T-cell (primary cell): ENCODE results near the gene FUZ. TPM values are rescaled to one million over a fixed set of nuclear protein-coding genes. Genes with fewer than 3 reads are reported as not detected.
"Not testable (repeated sequence)": the region's sequence is repeated elsewhere in the genome, so short reads cannot be mapped to it uniquely, and the experiment has no call there.

Experiments
- ATAC-seq, 4 experiments: fragments of 200-7000 bp in 3 of 4; fragments of 150-1000 bp in 1 of 4; cut with Tn5 transposase; replicated peaks in 1 of 4; 1 replicate in 3 of 4; 2 replicates in 1 of 4; pipeline ENCODE4 v1.10.0; 2021; ENCODE audit warnings: moderate library complexity in 3 of 4, mild to moderate bottlenecking in 2 of 4, moderate number of reproducible peaks in 1 of 4
- CTCF ChIA-PET, 2 donors: fragments of 300-600 bp; sonication (Branson Sonifier 250); formaldehyde crosslinking; loops; one replicate each; lab custom pipeline; 2022; ENCODE audit warnings: antibody characterized with exemption in 2 of 2; lab: Charles Lee
- POLR2A ChIA-PET, 2 donors: fragments of 300-600 bp; sonication (Branson Sonifier 250); formaldehyde crosslinking; loops; one replicate each; lab custom pipeline; 2022; ENCODE audit warnings: antibody characterized with exemption in 2 of 2; lab: Charles Lee
- DNase-seq, 35 experiments: peaks; one replicate each; pipeline versions ENCODE4 v3.0.0 to v3.0.0-alpha.2; 2013 to 2023
- H3K27ac ChIP-seq: one replicate; pipeline ENCODE4 v1.5.1; 2013; ENCODE audit warnings: low read length
- H3K27me3 ChIP-seq, 2 experiments: replicated peaks in 1 of 2; 1 replicate in 1 of 2; 2 replicates in 1 of 2; pipeline versions ENCODE4 v1.6.1 to v1.7.0; 2013; ENCODE audit warnings: low read length in 1 of 2, mixed read lengths in 1 of 2; ENCODE audit not compliant: control insufficient read depth in 2 of 2, insufficient read depth in 2 of 2; ENCODE audit errors: extremely low read depth in 1 of 2
- H3K36me3 ChIP-seq, 2 donors: 1 replicate in 1 of 2; 2 replicates in 1 of 2; pipeline versions ENCODE4 v1.6.1 to v1.7.0; 2013; ENCODE audit warnings: low read length in 1 of 2; ENCODE audit not compliant: control insufficient read depth in 2 of 2, insufficient read depth in 1 of 2; ENCODE audit errors: extremely low read depth in 1 of 2
- H3K4me1 ChIP-seq, 2 experiments: 1 replicate in 1 of 2; 2 replicates in 1 of 2; pipeline versions ENCODE4 v1.6.1 to v1.7.0; 2013; ENCODE audit warnings: low read length in 2 of 2, mixed read lengths in 1 of 2; ENCODE audit not compliant: insufficient read depth in 2 of 2, control insufficient read depth in 1 of 2; ENCODE audit errors: extremely low read depth in 1 of 2
- H3K4me3 ChIP-seq, 2 donors: 1 replicate in 1 of 2; 2 replicates in 1 of 2; pipeline versions ENCODE4 v1.5.1 to v1.7.0; 2013; ENCODE audit warnings: mild to moderate bottlenecking in 2 of 2, low read length in 1 of 2, moderate library complexity in 1 of 2; ENCODE audit not compliant: control insufficient read depth in 1 of 2; ENCODE audit errors: extremely low read depth in 1 of 2
- H3K9me3 ChIP-seq: 2 replicates; pipeline ENCODE4 v1.7.0; 2013
- H3K27ac Mint-ChIP-seq, 2 donors: one replicate each; pipeline ENCODE4 v1.8.0; 2020 to 2021; ENCODE audit warnings: mild to moderate bottlenecking in 2 of 2, mixed read lengths in 2 of 2
- H3K27me3 Mint-ChIP-seq, 2 donors: one replicate each; pipeline ENCODE4 v1.8.0; 2021 to 2022; ENCODE audit warnings: mixed read lengths in 2 of 2
- H3K36me3 Mint-ChIP-seq: one replicate; pipeline ENCODE4 v1.8.0; 2021; ENCODE audit warnings: mixed read lengths
- H3K4me1 Mint-ChIP-seq, 3 donors: one replicate each; pipeline ENCODE4 v1.8.0; 2020 to 2022; ENCODE audit warnings: mixed read lengths in 3 of 3, mild to moderate bottlenecking in 1 of 3
- H3K4me3 Mint-ChIP-seq, 3 donors: one replicate each; pipeline ENCODE4 v1.8.0; 2020 to 2022; ENCODE audit warnings: mild to moderate bottlenecking in 3 of 3, mixed read lengths in 3 of 3, moderate library complexity in 3 of 3
- H3K9me3 Mint-ChIP-seq, 3 donors: one replicate each; pipeline ENCODE4 v1.8.0; 2020 to 2022; ENCODE audit warnings: mixed read lengths in 3 of 3
- WGBS: methylation state at CpG from one replicate; pipeline ENCODE4 v1.1.5; 2013; ENCODE audit warnings: missing lambda C conversion rate; ENCODE audit not compliant: insufficient coverage; 5-methylcytosine and 5-hydroxymethylcytosine counted together
- total RNA-seq, 35 experiments: library from RNA in 6 of 35; stranded (reverse) in 6 of 35; fragments of 120-200 nt in 1 of 35; gene quantifications; one replicate each; pipeline versions ENCODE4 v1.2.1 to v1.2.4 and lab custom pipeline; 2013 to 2026

Gene FUZ
- total RNA-seq, 5 donors from 2014 or later (not counting 1 experiment from before 2014, with no cell fraction given): 12.8 to 31.2 (median 23.7) TPM

GRCh38 chr19:49819452-49820115 is 6.5 kb upstream of the FUZ start:
- Mint-ChIP-seq H3K4me3 (peak overlapping the region; percentile 98 to 99 (median 99)), H3K27ac (peak overlapping the region; percentile 73 to 82), H3K4me1 (peaks cover 32 to 33% (median 33%) of the 10 kb centered on the region in 3 donors)
- Histone ChIP-seq H3K36me3 (peaks cover 0 to 24% of the 10 kb centered on the region in 2 donors), H3K4me1 (peaks cover 4 to 20% of the 10 kb centered on the region in 2 experiments)
- 97% methylated on average over 5 of the region's 7 CpGs for WGBS
- not testable (repeated sequence) for DNase-seq, H3K27me3 ChIP-seq, H3K27ac ChIP-seq, H3K4me3 ChIP-seq, H3K9me3 Mint-ChIP-seq, H3K36me3 Mint-ChIP-seq, H3K27me3 Mint-ChIP-seq, ATAC-seq, H3K9me3 ChIP-seq
- CTCF ChIA-PET: interaction anchor here (0.7 kb wide), 2 partner anchors 53 to 228 kb away, joined by 3 to 4 read pairs; no protein-coding TSS in a partner anchor
- POLR2A ChIA-PET: interaction anchor here (0.7 to 0.8 kb wide), 3 partner anchors 32 to 488 kb away, joined by 3 to 5 read pairs (median 4); no protein-coding TSS in a partner anchor

- CTCF ChIA-PET: interaction anchor here in 1 of 2 donors (0.7 to 1.0 kb wide), 2 partner anchors 49 to 228 kb away, joined by 3 to 4 read pairs; no protein-coding TSS in a partner anchor
- ATAC-seq (no peak), DNase-seq (no peak)
- no peaks in the 10 kb centered on the region for H3K27me3 ChIP-seq
- Mint-ChIP-seq H3K4me1 (peaks cover 34 to 41% (median 39%) of the 10 kb centered on the region in 3 donors), H3K36me3 (peaks cover 10% of the 10 kb centered on the region), H3K27ac (peak overlapping the region; percentile 100), H3K27me3 (no peaks in the 10 kb centered on the region), H3K9me3 (no peaks in the 10 kb centered on the region), H3K4me3 (peak overlapping the region; percentile 98 to 99 (median 99))
- peak overlapping the region; percentile 94 for H3K27ac ChIP-seq
- WGBS: 35% methylated on average over 9 of the region's 16 CpGs
- peaks cover 0 to 18% of the 10 kb centered on the region in 2 donors for H3K36me3 ChIP-seq
- peak overlapping the region; percentile 88 to 99 for H3K4me3 ChIP-seq
- no peaks in the 10 kb centered on the region for H3K9me3 ChIP-seq
- POLR2A ChIA-PET: interaction anchor here (0.7 to 1.1 kb wide), 5 partner anchors 31 to 489 kb away, joined by 3 to 8 read pairs (median 4); partner anchors contain the start of genes AP2A1 (in 1 of the 2) and PTOV1 (in 1 of the 2)
- H3K4me1 ChIP-seq: peaks cover 4 to 20% of the 10 kb centered on the region in 2 experiments
Measured at GRCh38 chr19:49818649-49819370, 5.7 kb upstream of the FUZ start.

GRCh38 chr19:49817964-49818648 is 5.0 kb upstream of the FUZ start, which contains the start of gene MED25:
TSS of gene MED25 (plus strand) at chr19:49818289. CDS start at chr19:49818342, 53 bp downstream.
- ATAC-seq (peak; percentile 66 to 73 (median 69)), DNase-seq (peak; percentile 70 to 93 (median 85))
- Histone ChIP-seq H3K4me3 (peak within 1 kb of the TSS; percentile 88 to 99), H3K36me3 (peaks cover 0 to 11% of the 10 kb centered on the region in 2 donors), H3K27me3 (no peaks in the 10 kb centered on the region), H3K4me1 (peaks cover 4 to 25% of the 10 kb centered on the region in 2 experiments), H3K27ac (peak within 1 kb of the TSS; percentile 94), H3K9me3 (no peaks in the 10 kb centered on the region)
- H3K27me3 Mint-ChIP-seq: no peaks in the 10 kb centered on the region
- ChIA-PET POLR2A (interaction anchor here (0.6 to 1.1 kb wide), 7 partner anchors 31 to 178 kb away, joined by 3 to 8 read pairs (median 5); partner anchors contain the start of genes AP2A1 (in 1 of the 2), PNKP (in 1 of the 2), PTOV1 (in 1 of the 2) and RRAS (in 1 of the 2)), CTCF (interaction anchor here in 1 of 2 donors (1.0 kb wide), 1 partner anchor 50 kb away, joined by 3 read pairs; no protein-coding TSS in a partner anchor)
- peaks cover 6% of the 10 kb centered on the region for H3K36me3 Mint-ChIP-seq
- WGBS: 0% methylated on average over 42 of the region's 57 CpGs
- peak within 1 kb of the TSS; percentile 98 to 99 (median 99) for H3K4me3 Mint-ChIP-seq
- H3K9me3 Mint-ChIP-seq: no peaks in the 10 kb centered on the region
- H3K4me1 Mint-ChIP-seq: peaks cover 39 to 44% (median 43%) of the 10 kb centered on the region in 3 donors
- H3K27ac Mint-ChIP-seq: peak within 1 kb of the TSS; percentile 100

- H3K27ac Mint-ChIP-seq: peak overlapping the region in 1 of 2 donors; percentile 69
- H3K36me3 Mint-ChIP-seq: peaks cover 4% of the 10 kb centered on the region
- Histone ChIP-seq H3K9me3 (no peaks in the 10 kb centered on the region), H3K4me1 (peaks cover 4 to 34% of the 10 kb centered on the region in 2 experiments), H3K4me3 (no peak overlapping the region), H3K36me3 (peaks cover 0 to 8% of the 10 kb centered on the region in 2 donors), H3K27ac (peak overlapping the region; percentile 94), H3K27me3 (no peaks in the 10 kb centered on the region)
- DNase-seq (no peak), ATAC-seq (no peak)
- H3K4me3 Mint-ChIP-seq: no peak overlapping the region
- peaks cover 51 to 55% (median 53%) of the 10 kb centered on the region in 3 donors for H3K4me1 Mint-ChIP-seq
- ChIA-PET POLR2A (no interaction called here), CTCF (no interaction called here)
- 84% methylated on average over 7 of the region's 14 CpGs for WGBS
- H3K27me3 Mint-ChIP-seq: no peaks in the 10 kb centered on the region
- no peaks in the 10 kb centered on the region for H3K9me3 Mint-ChIP-seq
Measured at GRCh38 chr19:49816590-49816989, 3.5 kb upstream of the FUZ start.

GRCh38 chr19:49814010-49814409 is 918 bp upstream of the FUZ start:
- Mint-ChIP-seq H3K9me3 (no peaks in the 10 kb centered on the region), H3K36me3 (no peaks in the 10 kb centered on the region), H3K4me1 (peaks cover 41 to 57% (median 44%) of the 10 kb centered on the region in 3 donors), H3K4me3 (peak overlapping the region; percentile 39 to 95 (median 93)), H3K27ac (peak overlapping the region; percentile 74 to 75), H3K27me3 (no peaks in the 10 kb centered on the region)
- Histone ChIP-seq H3K27ac (peak overlapping the region; percentile 99), H3K27me3 (peaks cover 0 to 5% of the 10 kb centered on the region in 2 experiments), H3K4me3 (no peak overlapping the region), H3K4me1 (peaks cover 4 to 39% of the 10 kb centered on the region in 2 experiments), H3K9me3 (no peaks in the 10 kb centered on the region), H3K36me3 (no peaks in the 10 kb centered on the region)
- ATAC-seq (no peak), DNase-seq (no peak)
- no CpG with 5 or more reads among the region's 1 CpG for WGBS
- POLR2A ChIA-PET: interaction anchor here in 1 of 2 donors (0.6 kb wide), 1 partner anchor 551 kb away, joined by 3 read pairs; no protein-coding TSS in a partner anchor
- CTCF ChIA-PET: interaction anchor here in 1 of 2 donors (1.1 kb wide), 1 partner anchor 37 kb away, joined by 4 read pairs; the partner anchor contains the start of gene PTOV1
